ENCODE results near the gene DHRS12. TPM values are rescaled to one million over a fixed set of nuclear protein-coding genes. Genes with fewer than 3 reads are reported as not detected.

Gene DHRS12
- total RNA-seq, 1 donor, result 3.3 TPM

DNA sequence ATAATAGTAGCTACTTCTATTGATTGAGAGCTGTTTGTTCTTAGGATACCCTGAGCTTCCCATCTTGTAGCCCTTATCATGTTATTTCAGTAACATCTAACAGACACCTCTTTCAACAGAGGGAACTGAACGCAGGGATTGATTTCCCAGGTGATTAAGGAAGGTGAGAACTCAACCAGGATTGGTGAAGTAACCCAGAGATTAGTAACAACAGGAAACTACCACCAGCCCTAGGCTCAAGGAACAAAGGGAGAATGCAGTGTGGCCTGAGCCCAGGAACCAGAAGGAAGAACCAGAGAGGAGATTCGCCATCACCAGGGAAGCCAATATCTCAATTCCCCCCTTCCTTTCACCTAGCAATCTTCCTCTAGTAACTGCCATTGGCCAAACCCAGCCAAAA, 8.5 kb downstream of the DHRS12 start:
- Histone ChIP-seq H3K27ac (ENCODE audit: low read depth, low read length) (no peak overlapping the region), H3K79me2 (ENCODE audit: insufficient read depth, low read length) (no peaks in the 10 kb centered on the region), H3K4me3 (ENCODE audit: insufficient read depth, low read length) (no peak overlapping the region), H3K4me2 (ENCODE audit: insufficient read depth, low read length) (no peak overlapping the region), H3K9me3 (ENCODE audit: low read depth, low read length) (no peaks in the 10 kb centered on the region), H2AFZ (ENCODE audit: low read length) (no peak overlapping the region), H3K4me1 (ENCODE audit: insufficient read depth, low read length) (peaks cover 6% of the 10 kb centered on the region), H3K27me3 (ENCODE audit: insufficient read depth, low read length) (peaks cover 1% of the 10 kb centered on the region), H4K20me1 (ENCODE audit: insufficient read depth, low read length) (no peaks in the 10 kb centered on the region), H3K36me3 (ENCODE audit: insufficient read depth, low read length) (no peaks in the 10 kb centered on the region)
- no peak for DNase-seq (ENCODE audit: insufficient read length, low spot score, missing footprints)
- TF ChIP-seq, protein P1, sequence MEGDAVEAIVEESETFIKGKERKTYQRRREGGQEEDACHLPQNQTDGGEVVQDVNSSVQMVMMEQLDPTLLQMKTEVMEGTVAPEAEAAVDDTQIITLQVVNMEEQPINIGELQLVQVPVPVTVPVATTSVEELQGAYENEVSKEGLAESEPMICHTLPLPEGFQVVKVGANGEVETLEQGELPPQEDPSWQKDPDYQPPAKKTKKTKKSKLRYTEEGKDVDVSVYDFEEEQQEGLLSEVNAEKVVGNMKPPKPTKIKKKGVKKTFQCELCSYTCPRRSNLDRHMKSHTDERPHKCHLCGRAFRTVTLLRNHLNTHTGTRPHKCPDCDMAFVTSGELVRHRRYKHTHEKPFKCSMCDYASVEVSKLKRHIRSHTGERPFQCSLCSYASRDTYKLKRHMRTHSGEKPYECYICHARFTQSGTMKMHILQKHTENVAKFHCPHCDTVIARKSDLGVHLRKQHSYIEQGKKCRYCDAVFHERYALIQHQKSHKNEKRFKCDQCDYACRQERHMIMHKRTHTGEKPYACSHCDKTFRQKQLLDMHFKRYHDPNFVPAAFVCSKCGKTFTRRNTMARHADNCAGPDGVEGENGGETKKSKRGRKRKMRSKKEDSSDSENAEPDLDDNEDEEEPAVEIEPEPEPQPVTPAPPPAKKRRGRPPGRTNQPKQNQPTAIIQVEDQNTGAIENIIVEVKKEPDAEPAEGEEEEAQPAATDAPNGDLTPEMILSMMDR (IDR thresholded peaks at IDR 0.05; ENCODE audit: extremely low read depth, low read depth, low read length), result no peak

DNA sequence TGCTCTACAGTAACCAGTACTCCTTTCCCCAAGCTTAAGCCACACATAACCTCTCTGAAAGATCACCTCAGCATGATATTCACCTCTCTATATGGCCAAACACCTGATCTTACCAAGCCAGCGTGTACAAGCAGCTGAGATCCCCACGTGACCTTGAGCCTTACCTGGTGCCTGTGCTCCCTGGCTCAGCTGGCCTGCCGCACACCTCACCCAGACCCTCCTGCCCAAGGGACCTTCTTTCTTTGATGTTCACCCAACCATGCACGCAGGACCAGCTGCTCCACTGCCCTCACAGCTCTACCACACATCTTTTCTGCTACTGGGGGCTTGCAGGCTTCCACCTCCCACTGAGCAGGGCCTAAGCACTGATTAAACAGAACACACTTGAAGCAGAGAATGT, 9.0 kb downstream of the DHRS12 start:
- H3K4me3 ChIP-seq (ENCODE audit: insufficient read depth, low read length), result no peak overlapping the region
- H3K9me3 ChIP-seq (ENCODE audit: low read depth, low read length), result no peaks in the 10 kb centered on the region
- H3K4me2 ChIP-seq (ENCODE audit: insufficient read depth, low read length), result no peak overlapping the region

DNA sequence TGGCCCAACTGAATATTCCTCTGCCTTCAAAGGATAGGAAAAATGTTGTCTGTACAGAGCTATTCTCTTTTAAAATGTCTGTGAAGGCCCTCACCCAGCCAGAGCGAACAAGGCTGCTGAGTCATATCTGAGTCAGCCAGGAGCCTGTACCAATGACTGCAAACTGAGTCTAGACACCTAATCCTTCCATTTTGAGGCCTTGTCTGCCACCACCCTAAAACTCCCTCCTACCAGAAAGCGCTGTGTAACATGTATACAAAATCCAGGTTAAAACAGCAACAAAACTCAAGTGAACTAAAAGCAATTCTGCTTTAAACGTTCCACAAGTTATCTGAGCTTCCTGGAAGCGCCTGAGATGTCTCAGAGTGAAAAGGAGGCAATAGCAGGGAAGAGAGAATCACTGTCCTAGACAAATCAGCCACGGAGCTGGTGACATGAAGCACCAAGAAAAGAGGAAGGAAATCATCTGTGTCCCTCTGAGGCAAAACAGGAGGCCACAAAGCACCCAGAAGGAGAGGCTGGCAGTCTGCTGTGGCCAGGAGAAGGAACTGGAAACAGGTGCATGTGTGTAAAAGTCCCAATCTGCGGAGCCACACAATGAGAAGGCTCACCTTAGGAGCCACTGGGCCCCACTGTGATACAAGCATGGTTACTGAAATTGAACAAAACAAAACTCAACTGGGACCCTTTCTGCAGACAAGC, 10.2 kb downstream of the DHRS12 start:
- H2AFZ ChIP-seq (ENCODE audit: low read length), result peak overlapping the region; percentile 40
- peak; percentile 85 for DNase-seq (ENCODE audit: insufficient read length, low spot score, missing footprints)
- H3K27ac ChIP-seq (ENCODE audit: low read depth, low read length), result peak overlapping the region; percentile 15
- H3K4me1 ChIP-seq (ENCODE audit: insufficient read depth, low read length), result peaks cover 6% of the 10 kb centered on the region
- H3K27me3 ChIP-seq (ENCODE audit: insufficient read depth, low read length), result no peaks in the 10 kb centered on the region
- no peaks in the 10 kb centered on the region for H4K20me1 ChIP-seq (ENCODE audit: insufficient read depth, low read length)
- H3K36me3 ChIP-seq (ENCODE audit: insufficient read depth, low read length), result no peaks in the 10 kb centered on the region
- no peaks in the 10 kb centered on the region for H3K79me2 ChIP-seq (ENCODE audit: insufficient read depth, low read length)
- TF ChIP-seq, protein P1 (IDR thresholded peaks at IDR 0.05; ENCODE audit: extremely low read depth, low read depth, low read length), result no peak
- no peak overlapping the region for H3K4me3 ChIP-seq (ENCODE audit: insufficient read depth, low read length)
- no peak overlapping the region for H3K4me2 ChIP-seq (ENCODE audit: insufficient read depth, low read length)
- no peaks in the 10 kb centered on the region for H3K9me3 ChIP-seq (ENCODE audit: low read depth, low read length)

More for the DNA sequence above, 9.0 kb downstream of the DHRS12 start:
- peak; percentile 50 for DNase-seq (ENCODE audit: insufficient read length, low spot score, missing footprints)
- H3K79me2 ChIP-seq (ENCODE audit: insufficient read depth, low read length), result no peaks in the 10 kb centered on the region
- TF ChIP-seq, protein P1 (IDR thresholded peaks at IDR 0.05; ENCODE audit: extremely low read depth, low read depth, low read length), result no peak
- H3K27me3 ChIP-seq (ENCODE audit: insufficient read depth, low read length), result no peaks in the 10 kb centered on the region
- peaks cover 6% of the 10 kb centered on the region for H3K4me1 ChIP-seq (ENCODE audit: insufficient read depth, low read length)
- H4K20me1 ChIP-seq (ENCODE audit: insufficient read depth, low read length), result no peaks in the 10 kb centered on the region
- H3K36me3 ChIP-seq (ENCODE audit: insufficient read depth, low read length), result no peaks in the 10 kb centered on the region
- H3K27ac ChIP-seq (ENCODE audit: low read depth, low read length), result no peak overlapping the region
- no peak overlapping the region for H2AFZ ChIP-seq (ENCODE audit: low read length)

DNA sequence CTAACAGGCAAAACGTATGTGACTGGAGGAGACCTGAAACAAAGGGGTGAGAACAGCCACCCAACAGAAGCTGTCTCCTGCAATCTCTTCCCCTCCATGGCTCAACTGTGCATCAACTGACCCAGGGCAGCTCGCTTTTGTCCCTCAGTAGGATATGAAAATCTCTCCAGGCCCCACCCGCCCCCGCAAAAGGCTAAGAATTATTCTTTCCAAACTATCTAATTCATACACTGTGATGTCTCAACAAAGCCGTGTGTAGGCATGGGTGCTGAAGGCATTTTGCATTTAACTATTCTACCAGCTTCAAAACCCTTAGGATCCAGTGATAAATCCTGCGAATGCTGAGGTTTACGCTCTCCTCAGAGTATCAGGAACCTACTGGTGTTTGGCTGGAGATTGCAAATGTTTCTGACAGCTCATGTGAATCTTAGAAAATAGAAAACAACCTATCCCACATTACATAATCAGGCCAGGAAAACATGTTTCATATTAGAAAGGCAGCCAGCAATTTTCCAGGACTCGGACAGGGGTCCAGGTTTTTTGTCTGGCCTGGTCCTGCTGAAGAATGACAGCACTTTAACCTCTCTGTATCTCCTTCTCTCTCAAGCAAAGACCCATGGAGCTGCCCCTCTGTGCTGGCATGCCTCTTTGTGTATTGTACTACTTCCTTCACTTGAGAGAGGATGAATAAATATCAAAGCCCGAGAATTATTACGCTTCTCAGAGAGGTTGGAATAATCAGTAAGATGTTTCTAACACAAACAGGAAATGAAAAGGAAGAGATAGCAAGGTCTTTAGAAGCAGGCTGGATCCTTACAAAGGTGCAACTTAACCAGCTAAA, 17.3 kb downstream of the DHRS12 start:
- H3K79me2 ChIP-seq (ENCODE audit: insufficient read depth, low read length), result no peaks in the 10 kb centered on the region
- no peak overlapping the region for H2AFZ ChIP-seq (ENCODE audit: low read length)
- H3K27ac ChIP-seq (ENCODE audit: low read depth, low read length), result no peak overlapping the region
- no peaks in the 10 kb centered on the region for H3K27me3 ChIP-seq (ENCODE audit: insufficient read depth, low read length)
- TF ChIP-seq, protein P1 (IDR thresholded peaks at IDR 0.05; ENCODE audit: extremely low read depth, low read depth, low read length), result no peak
- no peak for DNase-seq (ENCODE audit: insufficient read length, low spot score, missing footprints)
- H3K4me2 ChIP-seq (ENCODE audit: insufficient read depth, low read length), result no peak overlapping the region
- H3K4me1 ChIP-seq (ENCODE audit: insufficient read depth, low read length), result no peaks in the 10 kb centered on the region
- no peaks in the 10 kb centered on the region for H3K36me3 ChIP-seq (ENCODE audit: insufficient read depth, low read length)
- peaks cover 2% of the 10 kb centered on the region for H4K20me1 ChIP-seq (ENCODE audit: insufficient read depth, low read length)
- H3K4me3 ChIP-seq (ENCODE audit: insufficient read depth, low read length), result no peak overlapping the region
- H3K9me3 ChIP-seq (ENCODE audit: low read depth, low read length), result no peaks in the 10 kb centered on the region

Measured in osteoblast (primary cell).